Measurements from ENCODE around the gene SENP8.

DNA sequence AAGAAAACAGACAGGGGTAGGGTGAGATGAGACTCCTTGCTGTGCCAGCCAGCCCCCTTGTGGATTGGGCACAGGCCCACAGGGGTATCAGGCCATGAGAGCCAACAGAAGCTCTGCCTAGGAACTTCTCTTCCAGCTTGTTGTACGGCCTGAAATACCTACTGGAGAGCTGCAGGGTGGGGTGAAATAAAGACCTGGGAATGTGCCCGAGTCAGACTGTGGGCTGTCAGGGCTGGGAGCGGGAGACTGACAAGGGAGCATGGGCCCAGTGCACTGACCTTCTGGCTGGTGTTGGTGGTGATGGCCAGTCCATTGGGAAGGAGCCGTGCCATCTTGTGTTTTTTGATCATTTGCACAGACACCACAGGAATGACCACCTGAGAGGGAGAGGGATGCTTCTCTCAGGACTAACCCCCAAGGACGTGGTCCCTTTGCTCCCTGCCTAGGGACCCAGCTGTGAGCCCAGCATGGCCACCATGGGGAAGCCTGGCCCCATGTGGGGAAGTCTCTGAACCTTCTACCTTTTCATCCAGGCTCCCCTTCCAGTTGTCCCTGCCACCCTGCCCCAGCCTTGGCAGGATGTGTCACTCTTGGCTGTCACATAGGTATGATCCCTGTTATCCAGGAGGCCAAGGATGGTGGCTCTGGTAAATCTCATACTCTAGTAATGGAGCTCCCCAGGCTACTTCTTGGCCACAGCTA lies 48.7 kb downstream of the SENP8 start:
- TF ChIP-seq, protein P1, sequence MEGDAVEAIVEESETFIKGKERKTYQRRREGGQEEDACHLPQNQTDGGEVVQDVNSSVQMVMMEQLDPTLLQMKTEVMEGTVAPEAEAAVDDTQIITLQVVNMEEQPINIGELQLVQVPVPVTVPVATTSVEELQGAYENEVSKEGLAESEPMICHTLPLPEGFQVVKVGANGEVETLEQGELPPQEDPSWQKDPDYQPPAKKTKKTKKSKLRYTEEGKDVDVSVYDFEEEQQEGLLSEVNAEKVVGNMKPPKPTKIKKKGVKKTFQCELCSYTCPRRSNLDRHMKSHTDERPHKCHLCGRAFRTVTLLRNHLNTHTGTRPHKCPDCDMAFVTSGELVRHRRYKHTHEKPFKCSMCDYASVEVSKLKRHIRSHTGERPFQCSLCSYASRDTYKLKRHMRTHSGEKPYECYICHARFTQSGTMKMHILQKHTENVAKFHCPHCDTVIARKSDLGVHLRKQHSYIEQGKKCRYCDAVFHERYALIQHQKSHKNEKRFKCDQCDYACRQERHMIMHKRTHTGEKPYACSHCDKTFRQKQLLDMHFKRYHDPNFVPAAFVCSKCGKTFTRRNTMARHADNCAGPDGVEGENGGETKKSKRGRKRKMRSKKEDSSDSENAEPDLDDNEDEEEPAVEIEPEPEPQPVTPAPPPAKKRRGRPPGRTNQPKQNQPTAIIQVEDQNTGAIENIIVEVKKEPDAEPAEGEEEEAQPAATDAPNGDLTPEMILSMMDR (IDR thresholded peaks at IDR 0.05; ENCODE audit: poor library complexity), result no peak
- TF ChIP-seq EZH2phosphoT487 (IDR thresholded peaks at IDR 0.05; ENCODE audit: low read depth, severe bottlenecking, unreplicated experiment), result no peak

All from hepatocyte (in vitro differentiated cells).